Type B pancreatic cell (in vitro differentiated cells): ENCODE data around the gene DNAJC7. TPM values are rescaled to one million over a fixed set of nuclear protein-coding genes. Genes with fewer than 3 reads are reported as not detected.
A peak's percentile ranks its signal among the peaks of the same experiment; 100 is the strongest.

Experiments
- DNase-seq: peaks from one replicate; pipeline ENCODE4 v3.0.0; 2021; ENCODE audit warnings: mixed read lengths; ENCODE audit not compliant: unreplicated experiment; ENCODE audit errors: extremely low spot score
- H3K27ac Mint-ChIP-seq: 2 replicates; pipeline ENCODE4 v1.8.0; 2021; ENCODE audit warnings: mild to moderate bottlenecking, mixed read lengths
- H3K27me3 Mint-ChIP-seq: 2 replicates; pipeline ENCODE4 v1.8.0; 2021; ENCODE audit warnings: mixed read lengths
- H3K36me3 Mint-ChIP-seq: 2 replicates; pipeline ENCODE4 v1.8.0; 2021; ENCODE audit warnings: mixed read lengths
- H3K4me1 Mint-ChIP-seq: one replicate; pipeline ENCODE4 v1.8.0; 2021; ENCODE audit warnings: mixed read lengths; ENCODE audit not compliant: unreplicated experiment
- H3K4me3 Mint-ChIP-seq: 2 replicates; pipeline ENCODE4 v1.8.0; 2021; ENCODE audit warnings: mild to moderate bottlenecking, mixed read lengths
- H3K9me3 Mint-ChIP-seq: 2 replicates; pipeline ENCODE4 v1.8.0; 2021; ENCODE audit warnings: mixed read lengths
- CTCF ChIP-seq: fragments of 200-600 bp; sonication (generic); conservative IDR thresholded peaks from 2 replicates; pipeline ENCODE4 v1.5.0; 2021; ENCODE audit warnings: antibody characterized with exemption, mild to moderate bottlenecking
- total RNA-seq: library from RNA; stranded (reverse); gene quantifications from 2 replicates; pipeline ENCODE4 v1.2.1, GENCODE V29; 2021; ENCODE audit warnings: low replicate concordance

Gene DNAJC7
- total RNA-seq, 1 donor from 2014 or later, result 88.7 TPM

GRCh38 chr17:41948762-41949460 lies 68.3 kb downstream of the DNAJC7 start:
- Mint-ChIP-seq H3K27ac (no peak overlapping the region), H3K4me3 (no peak overlapping the region), H3K9me3 (no peaks in the 10 kb centered on the region), H3K27me3 (no peaks in the 10 kb centered on the region), H3K4me1 (no peaks in the 10 kb centered on the region), H3K36me3 (no peaks in the 10 kb centered on the region)
- no peak for TF ChIP-seq CTCF
- DNase-seq, result no peak

DNA sequence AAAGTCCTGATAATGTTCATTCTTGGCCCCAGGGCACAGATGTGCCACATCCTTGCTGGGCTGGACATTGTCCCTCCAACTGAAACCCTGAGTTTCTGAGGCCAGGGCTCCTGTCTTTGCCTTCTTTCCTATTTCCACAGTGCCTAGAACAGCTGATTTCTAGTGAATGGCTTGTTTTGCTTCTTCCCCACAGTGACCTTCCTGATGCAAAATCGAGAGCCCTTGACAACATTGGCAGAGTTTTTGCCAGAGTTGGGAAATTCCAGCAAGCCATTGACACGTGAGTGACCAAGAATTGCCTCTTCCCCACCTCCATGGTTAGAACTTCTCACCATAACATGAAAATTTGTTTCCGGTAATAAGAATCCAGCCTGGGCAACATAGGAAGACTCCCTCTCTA lies 72.3 kb downstream of the DNAJC7 start:
- no peaks in the 10 kb centered on the region for H3K4me1 Mint-ChIP-seq
- H3K27me3 Mint-ChIP-seq, result no peaks in the 10 kb centered on the region
- TF ChIP-seq CTCF, result no peak
- no peak overlapping the region for H3K4me3 Mint-ChIP-seq
- H3K27ac Mint-ChIP-seq, result no peak overlapping the region
- H3K36me3 Mint-ChIP-seq, result no peaks in the 10 kb centered on the region
- no peaks in the 10 kb centered on the region for H3K9me3 Mint-ChIP-seq
- no peak for DNase-seq

DNA sequence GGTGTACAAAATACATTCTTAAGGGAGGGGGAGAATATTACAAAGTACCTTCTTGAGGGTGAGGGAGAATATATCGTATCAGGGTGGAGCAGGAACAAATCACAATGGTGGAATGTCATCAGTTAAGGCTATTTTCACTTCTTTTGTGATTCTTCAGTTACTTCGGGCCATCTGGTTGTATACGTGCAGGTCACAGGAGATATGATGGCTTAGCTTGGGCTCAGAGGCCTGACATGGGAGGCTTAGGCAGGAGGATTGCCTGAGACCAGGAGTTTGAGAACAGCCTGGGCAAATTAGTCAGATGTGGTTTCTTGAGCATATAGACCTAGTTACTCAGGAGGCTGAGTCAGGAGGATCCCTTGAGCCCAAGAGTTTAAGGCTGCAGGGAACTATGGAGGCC lies 73.7 kb downstream of the DNAJC7 start:
- no peak for DNase-seq
- H3K27ac Mint-ChIP-seq, result no peak overlapping the region

DNA sequence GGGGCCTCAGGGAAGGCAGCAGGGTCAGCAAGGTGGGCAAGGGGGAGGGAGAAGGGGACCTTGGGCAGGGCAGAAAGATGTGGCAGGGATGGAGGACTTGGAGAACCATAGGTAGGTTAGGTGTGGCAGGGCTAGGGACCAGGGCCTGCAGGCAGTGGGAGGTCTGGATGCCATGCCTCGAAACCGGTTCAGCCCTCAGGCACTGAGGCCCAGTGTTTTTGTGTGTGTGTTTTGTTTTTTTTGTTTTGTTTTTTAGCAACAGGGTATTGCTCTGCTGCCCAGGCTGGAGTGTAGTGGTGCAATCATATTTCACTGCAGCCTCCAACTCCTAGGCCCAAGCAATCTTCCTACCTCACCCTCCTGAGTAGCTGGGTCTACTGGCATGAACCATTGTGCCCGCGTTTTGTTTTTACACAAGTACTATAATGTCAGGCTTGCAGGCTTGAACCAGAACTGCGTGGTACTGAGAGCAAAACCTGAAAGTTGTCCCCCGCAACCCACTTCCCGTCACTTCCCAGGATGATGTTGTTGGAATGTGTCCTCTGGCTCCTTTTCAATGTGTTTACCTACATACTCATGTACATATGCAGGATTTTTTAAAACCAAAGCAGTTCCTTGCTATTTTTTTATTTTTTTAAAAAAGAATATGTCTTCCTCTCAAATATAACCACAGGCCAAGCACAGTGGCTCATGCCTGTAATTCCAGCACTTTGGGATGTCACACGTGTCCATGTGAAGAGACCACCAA lies 74.4 kb downstream of the DNAJC7 start:
- Mint-ChIP-seq H3K36me3 (no peaks in the 10 kb centered on the region), H3K4me1 (no peaks in the 10 kb centered on the region), H3K27me3 (no peaks in the 10 kb centered on the region), H3K4me3 (no peak overlapping the region), H3K27ac (no peak overlapping the region), H3K9me3 (no peaks in the 10 kb centered on the region)
- no peak for TF ChIP-seq CTCF
- no peak for DNase-seq

More for the DNA sequence above, 73.7 kb downstream of the DNAJC7 start:
- no peak for TF ChIP-seq CTCF
- no peaks in the 10 kb centered on the region for H3K27me3 Mint-ChIP-seq
- H3K36me3 Mint-ChIP-seq, result no peaks in the 10 kb centered on the region
- H3K4me1 Mint-ChIP-seq, result no peaks in the 10 kb centered on the region
- H3K4me3 Mint-ChIP-seq, result no peak overlapping the region
- H3K9me3 Mint-ChIP-seq, result no peaks in the 10 kb centered on the region

GRCh38 chr17:41941168-41941567 lies 76.1 kb downstream of the DNAJC7 start:
- Mint-ChIP-seq H3K4me3 (no peak overlapping the region), H3K4me1 (no peaks in the 10 kb centered on the region), H3K9me3 (no peaks in the 10 kb centered on the region), H3K27me3 (no peaks in the 10 kb centered on the region), H3K36me3 (no peaks in the 10 kb centered on the region), H3K27ac (peak overlapping the region; percentile 12)
- DNase-seq, result no peak
- no peak for TF ChIP-seq CTCF
